LNCaP clone FGC (cell line): Measurements from ENCODE around the gene DZIP1.
"Not testable (repeated sequence)": the region's sequence is repeated elsewhere in the genome, so short reads cannot be mapped to it uniquely, and the experiment has no call there.

Experiments used
- DNase-seq: peaks from one replicate; pipeline ENCODE4 v3.0.0-alpha.2; 2011; ENCODE audit warnings: low read depth
- H3K4me3 ChIP-seq: 2 replicates; pipeline ENCODE4 v1.5.1; 2011; ENCODE audit warnings: mild to moderate bottlenecking, low read depth, low read length, control low read depth
- CTCF ChIP-seq: IDR thresholded peaks from 2 replicates; pipeline ENCODE4 v1.5.1; 2012; ENCODE audit warnings: mild to moderate bottlenecking; ENCODE audit not compliant: control insufficient read depth, insufficient read depth; ENCODE audit errors: extremely low read depth

The DZIP1 gene

GRCh38 chr13:95588134-95588533 lies 56.4 kb downstream of the DZIP1 start:
- no peak for TF ChIP-seq CTCF
- DNase-seq: no peak
- no peak overlapping the region for H3K4me3 ChIP-seq

- no peak for TF ChIP-seq CTCF
- no peak for DNase-seq
These were observed 58.6 kb downstream of the DZIP1 start for GRCh38 chr13:95585867-95586266.

GRCh38 chr13:95579303-95579702 lies 65.2 kb downstream of the DZIP1 start:
- no peak for DNase-seq

More at GRCh38 chr13:95585867-95586266, 58.6 kb downstream of the DZIP1 start:
- H3K4me3 ChIP-seq: no peak overlapping the region

GRCh38 chr13:95573221-95573620 lies 71.3 kb downstream of the DZIP1 start:
- no peak for DNase-seq
- H3K4me3 ChIP-seq: no peak overlapping the region
- TF ChIP-seq CTCF: no peak

More at GRCh38 chr13:95579303-95579702, 65.2 kb downstream of the DZIP1 start:
- no peak for TF ChIP-seq CTCF
- no peak overlapping the region for H3K4me3 ChIP-seq

- TF ChIP-seq CTCF: no peak
- no peak overlapping the region for H3K4me3 ChIP-seq
- DNase-seq: no peak
These were observed 72.6 kb downstream of the DZIP1 start for GRCh38 chr13:95571941-95572340.

- no peak overlapping the region for H3K4me3 ChIP-seq
- no peak for DNase-seq
- TF ChIP-seq CTCF: no peak
These were observed 74.5 kb downstream of the DZIP1 start for GRCh38 chr13:95570016-95570415.

- no peak for TF ChIP-seq CTCF
- no peak for DNase-seq
- no peak overlapping the region for H3K4me3 ChIP-seq
These were observed 76.4 kb downstream of the DZIP1 start for GRCh38 chr13:95568131-95568530.

GRCh38 chr13:95565758-95566157 lies 78.7 kb downstream of the DZIP1 start:
- H3K4me3 ChIP-seq, DNase-seq: not testable (repeated sequence)
